ENCODE data around the gene B3GAT2.

Gene B3GAT2

DNA sequence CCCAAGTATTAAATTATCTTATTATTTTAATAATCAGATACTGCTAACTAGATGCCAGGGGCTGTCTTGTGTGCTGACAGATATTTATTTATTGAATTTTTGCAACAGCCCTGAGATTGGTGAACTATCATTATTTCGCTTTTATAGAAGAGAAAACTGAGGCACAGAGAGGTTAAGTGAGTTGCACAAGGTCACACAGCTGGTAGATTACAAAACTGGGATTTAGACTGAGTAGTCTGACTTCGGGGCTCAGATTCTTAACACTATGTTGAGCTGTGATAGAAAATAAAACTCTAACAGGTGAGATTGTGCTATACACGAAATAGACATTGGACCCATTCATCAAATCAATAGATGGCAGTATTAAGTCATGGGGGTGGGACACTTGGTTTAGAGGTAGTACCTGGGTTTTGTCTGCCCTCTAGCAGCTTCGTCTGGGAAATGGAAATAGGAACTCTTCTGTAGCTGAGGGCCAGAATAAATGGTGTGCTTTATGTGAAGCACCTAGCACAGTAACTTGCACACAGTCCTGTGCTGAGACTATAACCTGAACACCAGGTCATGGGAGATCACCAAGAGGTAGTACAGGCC, 113.4 kb downstream of the B3GAT2 start:
- no peak for DNase-seq (ENCODE audit: low read depth in 1 of 2, low spot score in 1 of 2)

DNA sequence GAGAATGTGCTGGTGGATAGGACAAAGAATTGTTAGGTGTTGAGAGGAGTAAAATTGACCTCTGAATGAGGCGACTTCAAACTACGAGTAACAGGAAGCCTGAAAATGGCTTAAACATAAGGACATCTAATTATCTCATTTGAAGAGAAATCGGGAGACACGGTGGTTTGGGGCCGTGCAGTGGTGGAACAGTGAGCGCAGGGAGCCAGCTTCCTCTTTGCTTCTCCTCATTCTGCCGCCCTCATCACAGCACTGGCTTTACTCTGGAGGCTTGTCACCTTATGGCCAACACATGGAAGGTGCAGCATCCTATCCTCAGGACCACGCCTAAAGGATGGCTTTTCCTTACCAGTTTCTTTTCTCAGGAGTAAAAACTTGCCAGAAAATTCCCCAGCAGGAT, 114.3 kb downstream of the B3GAT2 start:
- DNase-seq (ENCODE audit: low read depth in 1 of 2, low spot score in 1 of 2), result no peak

DNA sequence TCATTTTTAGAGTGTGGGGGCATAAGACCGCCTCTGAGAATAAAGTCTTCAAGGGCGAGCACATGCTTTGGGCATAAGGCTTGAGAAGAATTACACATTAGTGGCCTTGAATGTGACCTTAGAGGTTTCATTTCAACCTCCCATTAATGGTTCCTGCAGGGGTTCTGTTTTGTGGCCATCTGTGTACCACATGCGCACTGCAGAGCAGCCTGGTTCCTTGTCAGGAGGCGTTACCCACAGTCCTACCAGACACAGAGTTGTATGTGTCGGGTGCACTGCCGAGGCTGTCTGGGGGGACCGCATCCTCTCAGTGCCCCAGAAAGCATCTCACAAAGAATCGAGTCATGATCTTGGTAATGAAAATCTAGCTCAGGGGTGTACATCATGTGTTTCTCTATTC, 115.7 kb downstream of the B3GAT2 start:
- DNase-seq (ENCODE audit: low read depth in 1 of 2, low spot score in 1 of 2), result no peak

DNA sequence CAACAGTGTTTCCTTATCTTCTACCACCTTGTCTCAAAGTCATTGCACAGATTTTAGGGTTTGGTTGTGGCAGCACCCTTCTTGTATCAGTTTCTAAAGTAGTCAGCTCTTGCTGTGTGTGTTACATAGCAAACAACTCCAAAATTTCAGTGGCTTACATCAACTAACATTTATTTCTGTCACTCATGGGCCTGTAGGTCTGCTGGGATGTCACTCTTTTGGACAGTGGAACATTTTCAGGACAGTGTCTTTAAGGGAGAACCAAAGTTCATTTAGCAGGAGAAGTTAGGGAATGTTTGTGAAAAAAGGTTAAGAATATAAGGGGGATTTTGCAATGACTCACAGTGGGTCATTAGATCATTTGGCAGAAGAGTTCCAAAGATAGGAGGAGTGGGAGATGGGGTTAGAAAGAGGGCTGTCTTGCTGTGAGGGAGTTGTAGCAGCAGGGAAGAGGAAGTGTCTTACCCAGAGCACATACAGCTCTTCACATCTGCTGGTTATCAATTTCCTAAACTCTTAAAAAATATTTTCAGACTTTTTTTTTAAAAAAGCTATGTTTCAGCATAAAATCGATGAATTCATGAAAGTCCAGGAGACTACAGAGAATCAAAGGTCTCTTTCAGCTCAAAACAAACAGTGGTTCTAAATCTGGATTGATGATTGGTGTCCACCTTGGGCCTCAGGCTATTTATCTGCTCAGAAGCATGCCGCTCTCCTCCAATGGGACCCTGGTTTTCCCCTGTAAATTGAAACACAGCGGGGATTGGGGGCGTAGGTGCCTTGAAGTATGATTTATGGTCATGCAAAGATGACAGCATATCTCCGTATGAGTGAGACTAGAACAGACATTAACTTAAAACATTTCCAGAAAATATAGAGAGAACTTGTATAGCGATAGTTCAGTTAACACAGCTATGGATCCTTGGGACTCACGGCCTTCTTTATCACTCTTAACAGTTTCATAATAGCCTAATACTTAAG, 117.3 kb downstream of the B3GAT2 start:
- DNase-seq (ENCODE audit: low read depth in 1 of 2, low spot score in 1 of 2), result no peak

DNA sequence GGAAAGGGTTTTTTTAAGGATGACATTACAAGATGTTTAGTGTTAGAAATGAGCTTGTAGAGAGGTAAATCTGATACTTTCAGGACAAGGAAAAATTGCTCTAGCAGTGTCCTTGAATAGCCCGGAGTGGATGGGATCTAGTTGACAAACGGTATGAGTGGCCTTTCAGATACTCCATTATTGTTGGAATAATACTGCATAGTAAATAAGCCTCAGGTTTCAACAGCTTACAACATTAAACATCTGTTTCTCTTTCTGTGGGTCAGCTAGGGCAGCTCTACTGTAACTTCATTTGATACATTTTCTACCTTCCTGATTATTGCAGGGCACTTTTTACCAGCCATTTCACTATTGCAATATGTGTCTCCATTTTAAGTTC, 118.0 kb downstream of the B3GAT2 start:
- no peak for DNase-seq (ENCODE audit: low read depth in 1 of 2, low spot score in 1 of 2)

DNA sequence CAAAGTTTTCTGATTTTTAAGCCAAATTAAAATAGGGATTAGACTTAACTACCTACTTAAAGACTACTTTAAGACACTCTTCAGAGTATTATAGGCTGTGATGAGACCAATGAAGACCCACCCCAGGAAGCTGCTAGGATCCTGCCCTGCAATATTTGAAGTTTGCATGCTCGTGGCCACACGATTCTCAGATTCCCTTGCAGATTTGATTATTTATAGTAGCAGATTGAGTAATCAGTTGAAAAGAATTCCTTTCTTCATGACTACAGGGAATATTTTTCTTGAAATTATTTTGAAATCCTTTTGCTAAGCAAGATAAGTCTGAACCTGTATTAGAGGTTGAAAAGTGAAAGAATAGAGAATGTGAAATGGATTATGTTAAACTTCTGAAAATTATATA, 122.3 kb downstream of the B3GAT2 start:
- no peak for DNase-seq (ENCODE audit: low read depth in 1 of 2, low spot score in 1 of 2)

DNA sequence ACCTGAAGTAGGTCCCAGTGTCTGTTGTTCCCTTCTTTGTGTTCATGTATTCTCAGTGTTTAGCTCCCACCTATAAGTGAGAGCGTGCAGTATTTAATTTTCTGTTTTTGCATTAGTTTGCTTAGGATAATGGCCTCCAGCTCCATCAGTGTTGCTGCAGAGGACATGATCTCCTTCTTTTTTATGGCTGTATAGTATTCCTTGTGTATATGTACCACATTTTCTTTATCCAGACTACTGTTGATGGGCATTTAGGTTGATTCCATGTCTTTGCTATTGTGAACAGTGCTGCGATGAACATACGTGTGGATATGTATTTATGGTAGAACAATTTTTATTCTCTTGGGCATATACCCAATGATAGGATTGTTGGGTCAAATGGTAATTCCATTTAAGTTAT, 125.4 kb downstream of the B3GAT2 start:
- DNase-seq (ENCODE audit: low read depth in 1 of 2, low spot score in 1 of 2), result no peak

DNA sequence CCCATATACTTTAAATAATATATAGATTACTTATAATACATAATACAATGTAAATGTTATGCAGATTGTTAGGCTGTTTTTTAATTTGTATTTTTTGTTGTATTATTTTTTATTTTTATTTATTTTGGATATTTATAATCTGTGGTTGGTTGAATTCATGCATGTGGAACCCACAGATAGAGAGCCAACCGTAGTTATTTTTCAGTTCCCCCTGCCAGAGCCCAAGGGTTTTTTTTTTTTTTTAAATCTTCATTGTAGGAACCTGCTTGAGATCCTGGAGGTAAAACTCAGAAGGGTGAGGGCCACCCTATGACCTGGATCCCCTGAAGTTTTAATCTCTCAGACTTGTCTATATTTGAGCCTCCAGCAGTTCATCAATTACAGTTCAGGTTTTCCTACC, 133.2 kb downstream of the B3GAT2 start:
- DNase-seq (ENCODE audit: low read depth in 1 of 2, low spot score in 1 of 2), result no peak

DNA sequence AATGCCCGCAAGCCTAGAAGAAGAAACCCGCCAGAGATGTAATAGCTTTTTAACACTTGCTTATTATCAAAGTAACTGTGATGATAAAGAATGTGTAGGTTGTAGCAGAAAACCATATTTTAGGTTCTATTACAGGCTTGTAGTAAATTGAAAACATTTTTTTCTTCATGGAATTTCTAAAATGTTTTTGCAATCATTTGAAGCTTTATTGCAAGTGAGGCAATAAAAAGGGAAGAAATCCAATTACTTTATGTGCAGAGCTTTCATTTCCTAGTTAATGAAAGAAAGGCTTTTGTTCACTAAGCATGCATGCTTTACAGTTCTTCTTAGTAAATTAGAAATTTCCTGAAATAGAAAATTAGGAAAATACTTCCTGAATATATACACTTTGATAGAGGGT, 135.1 kb downstream of the B3GAT2 start:
- no peak for DNase-seq (ENCODE audit: low read depth in 1 of 2, low spot score in 1 of 2)

DNA sequence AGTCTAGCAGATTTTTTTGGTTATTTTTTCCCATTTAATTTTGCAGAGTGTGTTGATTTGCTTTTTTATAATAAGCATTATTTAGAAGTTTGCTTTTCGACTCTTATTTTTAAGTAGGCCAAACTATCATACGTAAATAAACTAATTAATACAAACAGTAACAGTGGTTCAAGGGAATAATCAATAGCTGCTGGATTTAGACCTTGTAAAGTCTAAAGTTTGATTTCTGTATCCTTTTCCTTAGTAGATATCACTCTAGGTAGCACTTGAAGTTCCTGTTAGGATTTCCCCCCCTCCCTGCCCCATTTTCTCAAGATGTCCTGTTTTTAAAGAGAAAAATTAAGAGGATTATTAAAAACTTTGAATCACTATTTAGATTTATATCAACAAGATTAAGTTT, 136.1 kb downstream of the B3GAT2 start:
- DNase-seq (ENCODE audit: low read depth in 1 of 2, low spot score in 1 of 2), result no peak

DNA sequence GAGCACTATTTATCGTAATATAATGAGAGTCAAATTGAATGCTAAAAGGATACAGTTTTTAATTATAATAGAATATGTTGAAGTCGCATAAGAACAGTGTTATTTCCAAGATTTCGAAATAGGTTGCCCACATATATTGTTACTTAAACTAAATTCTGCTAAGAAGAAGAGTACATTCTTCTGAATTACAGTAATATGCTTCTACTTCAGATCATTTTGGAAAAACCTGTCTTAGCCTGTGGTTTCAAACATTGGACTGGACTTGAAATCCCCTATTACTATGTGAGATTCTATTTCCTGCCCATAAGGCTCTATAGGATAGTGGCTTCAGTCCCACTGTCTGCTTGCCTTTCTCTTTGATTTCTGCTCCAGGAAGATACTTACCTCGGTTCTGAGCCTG, 137.2 kb downstream of the B3GAT2 start:
- DNase-seq (ENCODE audit: low read depth in 1 of 2, low spot score in 1 of 2), result no peak

DNA sequence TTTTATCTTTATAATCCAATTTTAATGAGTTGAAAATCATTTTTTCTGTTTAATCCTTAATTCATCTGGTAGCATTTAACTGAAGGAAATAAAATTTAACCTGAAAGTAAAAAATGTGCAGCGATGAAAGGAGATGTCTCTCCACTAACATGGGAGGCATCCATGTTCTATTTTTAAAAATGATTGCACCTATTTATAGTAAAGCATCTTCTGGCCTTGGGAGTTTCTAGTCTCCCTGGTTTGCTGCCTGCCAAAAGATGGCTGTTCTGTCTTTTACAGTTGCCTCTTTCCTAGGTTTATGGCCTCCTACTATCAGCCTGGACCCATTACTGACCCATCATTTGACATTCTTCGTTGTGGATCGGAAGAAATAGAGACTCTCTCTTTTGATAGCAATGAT, 143.0 kb downstream of the B3GAT2 start:
- DNase-seq (ENCODE audit: low read depth in 1 of 2, low spot score in 1 of 2), result no peak

DNA sequence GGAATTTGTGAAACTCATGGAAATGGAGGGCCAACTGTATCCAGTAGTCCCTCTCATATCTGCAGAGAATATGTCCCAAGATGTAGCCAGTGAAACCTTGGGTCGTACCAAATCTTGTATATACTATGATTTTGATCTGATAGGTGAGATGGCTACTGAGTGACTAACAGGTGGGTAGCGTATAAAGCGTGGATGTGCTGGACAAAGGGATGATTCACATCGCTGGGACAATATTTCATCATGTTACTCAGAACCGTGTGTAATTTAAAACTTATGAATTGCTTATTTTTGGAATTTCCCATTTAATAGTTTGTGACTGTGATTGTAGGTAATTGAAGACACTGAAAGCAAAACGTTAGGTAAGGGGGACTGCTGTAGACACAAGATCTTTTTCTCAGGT, 145.1 kb downstream of the B3GAT2 start:
- DNase-seq (ENCODE audit: low read depth in 1 of 2, low spot score in 1 of 2), result no peak

Data from activated CD4-positive, alpha-beta T cell treated with anti-CD3 and anti-CD28 coated beads, Interleukin-2, amount 50 U/mL, for 24 hours (primary cell).